Psoas muscle (tissue), 8 donors: ENCODE measurements around the gene FREM1. TPM values are rescaled to one million over a fixed set of nuclear protein-coding genes. Genes with fewer than 3 reads are reported as not detected.
A peak's percentile ranks its signal among the peaks of the same experiment; 100 is the strongest.

ENCODE experiments used
- ATAC-seq, 4 donors: fragments of 200-7000 bp; cut with Tn5 transposase; one replicate each; pipeline ENCODE4 v1.9.1; 2020; ENCODE audit warnings: moderate library complexity in 3 of 4, mild to moderate bottlenecking in 2 of 4
- DNase-seq, 2 donors: peaks; one replicate each; pipeline ENCODE4 v3.0.0-alpha.2; 2020
- H3K27ac ChIP-seq: fragments of 200-600 bp; one replicate; pipeline ENCODE4 v1.8.0; 2022
- H3K27me3 ChIP-seq, 3 donors: fragments of 200-600 bp in 1 of 3; one replicate each; pipeline versions ENCODE4 v1.6.1 to v1.8.0; 2013 to 2022; ENCODE audit warnings: low read length in 2 of 3, mild to moderate bottlenecking in 2 of 3, moderate library complexity in 1 of 3; ENCODE audit not compliant: insufficient read depth in 3 of 3
- H3K36me3 ChIP-seq, 2 donors: fragments of 200-600 bp in 1 of 2; one replicate each; pipeline versions ENCODE4 v1.6.1 to v1.8.0; 2013 to 2022; ENCODE audit warnings: low read depth in 1 of 2, mild to moderate bottlenecking in 1 of 2, moderate library complexity in 1 of 2; ENCODE audit not compliant: insufficient read depth in 1 of 2
- H3K4me1 ChIP-seq: fragments of 200-600 bp; one replicate; pipeline ENCODE4 v1.8.0; 2022
- H3K4me3 ChIP-seq: fragments of 200-600 bp; one replicate; pipeline ENCODE4 v1.8.0; 2022; ENCODE audit warnings: mild to moderate bottlenecking
- H3K9me3 ChIP-seq: fragments of 200-600 bp; one replicate; pipeline ENCODE4 v1.8.0; 2022
- WGBS, 3 donors: extraction: QIAGEN DNeasy Blood & Tissue Kit; methylation state at CpG; one replicate each; pipeline versions ENCODE4 v1.1.6 to v1.1.7; 2013; 5-methylcytosine and 5-hydroxymethylcytosine counted together
- intact Hi-C, 2 donors: fragments of 100-400 bp; cut with DNase I; formaldehyde crosslinking; loops; one replicate each; pipeline versions ENCODE4 v1.11.0 to v1.14.2; 2022
- polyA plus RNA-seq, 3 donors: library from polyadenylated mRNA; stranded (reverse); fragments of 200-250 nt; gene quantifications; one replicate each; pipeline ENCODE4 v1.2.3, GENCODE V29; 2013
- total RNA-seq, 4 donors: library from RNA; stranded (reverse); fragmentation: NEBNext Ultra II Directional in 2 of 4; extraction: Animal tissue kit (Norgen Biotek cat#: 25700) in 2 of 4; gene quantifications; one replicate each; pipeline versions ENCODE4 v1.2.1 to v1.2.4, GENCODE V29; 2021 to 2023
- TF ChIP-seq, protein P1 (sequence below): fragments of 200-600 bp; IDR thresholded peaks from one replicate; pipeline ENCODE4 v1.8.0; 2022; ENCODE audit warnings: antibody characterized with exemption
- donor health status: healthy with polysubstance abuse.
- donor health status: DM: no; HTN: no; CAD: no; lungs with moderate emphysema.
- donor health status: Bipolar disorder and iron deficiency.
- donor health status: healthy.
- donor health status: DM: yes; HTN: yes; CAD: no.
- donor health status: DM: no; HTN: no; CAD: no.
- donor health status: DM: no; HTN: no; CAD: no.
- donor health status: DM: yes; HTN: yes; CAD: no.

The FREM1 gene
- total and polyA plus RNA-seq, 7 donors = 0.20 to 3.7 (median 0.79) TPM

DNA sequence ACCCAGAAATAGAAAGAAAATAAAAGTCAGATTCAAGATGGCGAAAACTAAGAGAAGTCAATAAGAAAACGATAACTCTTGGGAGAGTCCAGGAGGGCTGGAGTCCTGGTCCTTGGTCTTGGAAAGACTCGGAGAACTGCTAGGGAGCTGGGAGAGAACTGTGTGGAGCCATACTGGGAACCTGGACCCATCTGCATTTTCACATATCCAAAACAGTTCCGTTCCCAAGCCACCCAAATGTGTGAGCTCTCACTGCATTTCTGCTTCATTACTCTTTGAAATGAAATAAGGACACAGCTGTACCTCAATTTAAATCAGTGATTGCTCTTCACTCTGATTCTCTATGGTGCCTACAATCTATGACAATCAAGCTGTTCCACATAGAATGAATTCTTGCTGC, 119.6 kb downstream of the FREM1 start:
- ATAC-seq (no peak), DNase-seq (no peak)
- no peaks in the 10 kb centered on the region for H3K27me3 ChIP-seq
- intact Hi-C loops = no loop called here
- H3K4me3 ChIP-seq = no peak overlapping the region
- no peaks in the 10 kb centered on the region for H3K36me3 ChIP-seq
- H3K4me1 ChIP-seq = no peaks in the 10 kb centered on the region
- 66 to 83% (median 80%) methylated on average over 4 of the region's 4 CpGs for WGBS, 3 donors
- TF ChIP-seq, protein P1, sequence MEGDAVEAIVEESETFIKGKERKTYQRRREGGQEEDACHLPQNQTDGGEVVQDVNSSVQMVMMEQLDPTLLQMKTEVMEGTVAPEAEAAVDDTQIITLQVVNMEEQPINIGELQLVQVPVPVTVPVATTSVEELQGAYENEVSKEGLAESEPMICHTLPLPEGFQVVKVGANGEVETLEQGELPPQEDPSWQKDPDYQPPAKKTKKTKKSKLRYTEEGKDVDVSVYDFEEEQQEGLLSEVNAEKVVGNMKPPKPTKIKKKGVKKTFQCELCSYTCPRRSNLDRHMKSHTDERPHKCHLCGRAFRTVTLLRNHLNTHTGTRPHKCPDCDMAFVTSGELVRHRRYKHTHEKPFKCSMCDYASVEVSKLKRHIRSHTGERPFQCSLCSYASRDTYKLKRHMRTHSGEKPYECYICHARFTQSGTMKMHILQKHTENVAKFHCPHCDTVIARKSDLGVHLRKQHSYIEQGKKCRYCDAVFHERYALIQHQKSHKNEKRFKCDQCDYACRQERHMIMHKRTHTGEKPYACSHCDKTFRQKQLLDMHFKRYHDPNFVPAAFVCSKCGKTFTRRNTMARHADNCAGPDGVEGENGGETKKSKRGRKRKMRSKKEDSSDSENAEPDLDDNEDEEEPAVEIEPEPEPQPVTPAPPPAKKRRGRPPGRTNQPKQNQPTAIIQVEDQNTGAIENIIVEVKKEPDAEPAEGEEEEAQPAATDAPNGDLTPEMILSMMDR = no peak
- H3K27ac ChIP-seq = no peak overlapping the region
- H3K9me3 ChIP-seq = no peaks in the 10 kb centered on the region

DNA sequence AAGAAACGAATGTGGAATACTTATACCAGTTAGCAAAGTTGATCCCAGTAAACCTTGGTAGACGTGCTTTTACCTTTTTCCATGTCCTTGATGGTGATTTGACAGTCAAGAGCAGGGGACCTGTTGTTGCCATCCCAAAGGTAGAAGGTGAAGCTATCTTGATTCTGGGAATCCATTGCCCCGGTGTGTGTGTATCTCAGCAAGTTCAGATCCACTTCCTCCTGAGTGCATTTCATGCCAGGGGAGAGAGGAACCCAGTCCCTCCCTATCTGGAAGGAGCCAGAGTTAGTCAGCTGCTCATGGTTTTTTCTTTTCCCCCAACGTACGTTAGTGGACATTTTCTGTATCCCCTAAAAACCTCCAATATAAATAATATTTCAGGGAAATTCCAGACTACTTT, 121.4 kb downstream of the FREM1 start:
- Histone ChIP-seq H3K9me3 (no peaks in the 10 kb centered on the region), H3K4me1 (peaks cover 8% of the 10 kb centered on the region), H3K27ac (no peak overlapping the region), H3K4me3 (no peak overlapping the region), H3K27me3 (no peaks in the 10 kb centered on the region), H3K36me3 (no peaks in the 10 kb centered on the region)
- DNase-seq (no peak), ATAC-seq (no peak)
- WGBS, 3 donors = 73 to 90% (median 82%) methylated on average over 5 of the region's 5 CpGs
- TF ChIP-seq, protein P1 = no peak
- intact Hi-C loops = loop anchor here in 1 of 2 donors (10.0 kb wide), 4 partner anchors 46 to 636 kb away; partner anchors contain the start of gene SNAPC3

- no peak for DNase-seq
- no peaks in the 10 kb centered on the region for H3K9me3 ChIP-seq
- H3K4me1 ChIP-seq = peaks cover 40% of the 10 kb centered on the region
- H3K4me3 ChIP-seq = no peak overlapping the region
- peak overlapping the region; percentile 83 for H3K27ac ChIP-seq
- TF ChIP-seq, protein P1 = no peak
- intact Hi-C loops = loop anchor here in 1 of 2 donors (10.0 kb wide), 4 partner anchors 51 to 641 kb away; partner anchors contain the start of gene SNAPC3
- 35 to 53% (median 47%) methylated on average over 4 of the region's 4 CpGs for WGBS, 3 donors
- H3K36me3 ChIP-seq = no peaks in the 10 kb centered on the region
- ATAC-seq = peak in 1 of 4 donors; percentile 10
- H3K27me3 ChIP-seq = no peaks in the 10 kb centered on the region
Measured at GRCh38 chr9:14783358-14783757, 126.9 kb downstream of the FREM1 start.

DNA sequence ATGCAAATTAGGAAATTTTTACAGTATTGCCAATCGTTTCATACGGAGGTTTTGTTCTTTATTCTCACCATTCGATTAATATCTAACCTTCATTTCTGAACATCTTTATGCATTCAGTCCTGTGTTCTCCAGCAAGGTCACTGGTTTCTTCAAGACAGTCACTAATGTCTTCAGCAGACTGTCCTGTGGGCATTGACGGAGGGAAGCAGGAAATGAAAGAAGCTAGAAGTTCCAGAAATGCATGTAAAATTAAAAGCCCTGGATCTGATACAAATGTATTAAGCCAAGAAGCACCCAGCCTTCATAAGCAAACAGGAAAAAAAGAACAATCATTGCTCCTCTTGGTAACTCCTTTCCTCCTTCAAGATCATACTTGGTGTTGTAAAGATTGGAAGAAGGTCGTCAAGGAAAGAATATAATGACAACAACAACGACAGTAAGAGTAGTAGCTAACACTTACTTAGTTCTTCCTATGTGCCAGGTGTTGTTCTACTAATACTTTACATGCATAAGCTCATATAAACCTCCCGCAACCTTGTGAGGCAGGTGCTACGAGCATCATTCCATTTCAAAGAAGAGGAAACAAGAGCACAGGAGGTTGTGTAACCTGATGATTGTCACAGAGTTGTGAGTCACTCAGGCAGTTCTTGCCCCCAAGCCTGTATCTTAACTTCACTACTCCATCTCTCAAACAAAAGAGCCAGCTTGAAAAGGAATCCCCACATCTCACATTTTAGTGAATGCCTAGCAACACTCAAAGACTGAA, 127.8 kb downstream of the FREM1 start:
- peak overlapping the region; percentile 83 for H3K27ac ChIP-seq
- H3K36me3 ChIP-seq = no peaks in the 10 kb centered on the region
- 60 to 65% (median 64%) methylated on average over 8 of the region's 8 CpGs for WGBS, 3 donors
- no peaks in the 10 kb centered on the region for H3K27me3 ChIP-seq
- H3K9me3 ChIP-seq = no peaks in the 10 kb centered on the region
- TF ChIP-seq, protein P1 = no peak
- ATAC-seq (peak; percentile 38 to 72 (median 62)), DNase-seq (no peak)
- intact Hi-C loops = loop anchor here in 1 of 2 donors (10.0 kb wide), 4 partner anchors 52 to 642 kb away; partner anchors contain the start of gene SNAPC3
- H3K4me1 ChIP-seq = peaks cover 40% of the 10 kb centered on the region
- no peak overlapping the region for H3K4me3 ChIP-seq
